ENCODE measurements around the gene PARD6B.

Gene PARD6B

DNA sequence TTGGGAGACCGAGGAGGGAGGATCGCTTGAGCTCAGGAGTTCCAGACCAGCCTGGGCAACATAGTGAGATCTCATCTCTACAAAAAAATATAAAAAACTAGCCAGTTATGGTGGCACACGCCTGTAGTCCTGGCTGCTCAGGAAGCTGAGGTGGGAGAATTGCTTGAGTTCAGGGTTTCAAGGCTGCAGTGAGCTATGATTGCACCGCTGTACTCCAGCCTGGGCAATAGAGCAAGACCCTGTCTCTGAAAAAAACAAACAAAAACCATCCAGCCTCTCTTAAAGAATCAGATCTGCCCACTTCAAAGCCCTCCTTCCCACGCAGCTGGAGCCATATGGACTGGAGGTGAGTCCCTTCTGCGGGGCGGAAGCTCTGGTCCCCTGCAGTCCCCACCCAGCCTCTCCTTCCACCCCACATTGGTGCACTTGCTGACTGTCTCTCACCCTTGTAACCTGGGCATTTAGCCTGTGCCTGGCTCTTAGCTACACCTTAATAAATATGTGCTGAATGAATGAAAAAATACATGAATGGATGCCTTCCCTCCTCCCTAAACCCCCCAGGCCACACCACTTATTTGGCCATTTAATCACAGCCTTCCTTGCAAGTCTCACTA, 7.2 kb upstream of the PARD6B start:
- no peak for DNase-seq

DNA sequence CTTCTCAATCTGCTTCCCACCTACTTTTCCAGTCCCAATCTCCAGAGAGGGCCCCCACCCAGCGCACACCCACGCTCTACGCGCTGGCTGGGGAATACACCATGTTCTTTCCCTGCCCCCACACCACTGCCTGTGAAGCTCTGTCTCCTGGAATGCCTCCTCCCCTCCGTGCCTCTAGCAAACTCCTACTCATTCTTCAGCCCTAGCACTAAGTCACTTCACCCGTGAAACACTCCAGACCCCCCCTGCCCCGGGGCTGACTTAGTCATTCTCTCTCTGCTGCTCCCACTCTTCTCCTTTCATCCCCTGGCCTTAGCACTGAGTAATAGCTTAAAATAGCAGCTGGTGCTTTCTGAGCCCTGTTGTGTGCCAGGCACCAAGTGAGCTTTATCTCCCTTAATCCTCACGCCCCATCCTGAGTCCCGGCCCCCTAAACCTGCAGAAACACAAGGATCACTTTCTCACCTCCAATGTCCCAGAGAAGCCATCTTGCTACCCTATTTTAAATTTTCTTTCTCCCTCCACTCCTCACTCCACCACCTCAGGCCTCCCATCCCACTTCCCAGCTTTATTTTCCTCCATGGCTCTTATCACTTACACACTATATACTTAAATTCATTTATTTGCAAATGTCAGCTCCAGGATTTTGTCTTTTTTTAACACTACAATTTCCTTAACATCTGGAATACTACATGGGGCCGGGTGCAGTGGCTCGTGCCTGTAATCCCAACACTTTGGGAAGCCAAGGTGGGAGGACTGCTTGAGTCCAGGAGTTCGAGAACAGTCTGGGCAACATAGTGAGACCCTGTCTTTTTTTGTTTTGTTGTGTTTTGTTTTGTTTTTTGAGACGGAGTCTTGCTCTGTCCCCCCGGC, 6.3 kb upstream of the PARD6B start:
- no peak for DNase-seq

DNA sequence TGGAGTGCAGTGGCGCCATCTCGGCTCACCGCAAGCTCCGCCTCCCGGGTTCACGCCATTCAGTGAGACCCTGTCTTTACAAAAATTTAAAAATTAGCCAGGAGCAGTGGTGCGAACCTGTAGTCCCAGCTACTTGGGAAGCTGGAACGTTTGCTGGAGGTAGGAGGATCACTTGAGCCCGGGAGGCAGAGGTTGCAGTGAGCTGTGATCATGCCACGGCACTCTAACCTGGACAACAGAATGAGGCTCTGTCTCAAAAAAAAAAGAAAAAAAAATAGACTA, 5.7 kb upstream of the PARD6B start:
- no peak for DNase-seq

DNA sequence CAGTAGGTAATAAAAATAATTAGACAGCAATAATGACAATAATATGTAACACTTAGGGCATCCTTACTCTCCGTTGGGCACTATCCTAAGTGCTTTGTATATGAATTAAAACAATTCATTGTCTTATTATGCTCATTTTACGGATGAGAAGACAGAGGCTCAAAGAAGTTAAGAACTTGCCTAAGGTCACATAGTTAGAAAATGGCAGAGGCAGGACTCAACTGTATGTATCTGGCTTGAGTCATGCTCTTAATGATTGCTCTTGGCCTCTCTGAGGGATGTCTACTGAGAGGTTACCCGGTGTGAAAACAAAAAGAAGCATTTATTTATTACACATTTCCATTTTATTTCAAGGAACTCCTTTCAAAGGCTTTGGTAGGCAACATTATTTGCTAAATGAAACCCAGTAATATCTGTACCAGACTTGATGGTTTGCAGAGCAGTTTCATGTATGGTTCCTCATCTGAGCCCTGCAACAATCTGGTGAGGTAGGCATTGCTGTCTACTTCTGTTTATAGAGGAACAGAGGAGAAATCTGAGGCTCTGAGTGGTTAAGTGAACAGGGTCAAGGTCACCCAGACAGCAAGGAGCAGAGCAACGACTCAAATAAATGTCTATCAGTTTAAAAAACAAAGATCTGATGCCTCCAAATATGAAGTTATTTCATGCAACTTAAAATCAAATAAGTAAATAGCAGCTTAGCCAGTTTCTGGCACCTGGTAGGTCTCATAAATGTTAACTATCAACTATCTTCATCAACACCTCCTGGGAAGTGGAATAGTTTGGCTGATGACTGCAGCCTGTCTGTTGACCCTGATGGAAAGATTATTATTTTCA, 4.2 kb upstream of the PARD6B start:
- no peak for DNase-seq

DNA sequence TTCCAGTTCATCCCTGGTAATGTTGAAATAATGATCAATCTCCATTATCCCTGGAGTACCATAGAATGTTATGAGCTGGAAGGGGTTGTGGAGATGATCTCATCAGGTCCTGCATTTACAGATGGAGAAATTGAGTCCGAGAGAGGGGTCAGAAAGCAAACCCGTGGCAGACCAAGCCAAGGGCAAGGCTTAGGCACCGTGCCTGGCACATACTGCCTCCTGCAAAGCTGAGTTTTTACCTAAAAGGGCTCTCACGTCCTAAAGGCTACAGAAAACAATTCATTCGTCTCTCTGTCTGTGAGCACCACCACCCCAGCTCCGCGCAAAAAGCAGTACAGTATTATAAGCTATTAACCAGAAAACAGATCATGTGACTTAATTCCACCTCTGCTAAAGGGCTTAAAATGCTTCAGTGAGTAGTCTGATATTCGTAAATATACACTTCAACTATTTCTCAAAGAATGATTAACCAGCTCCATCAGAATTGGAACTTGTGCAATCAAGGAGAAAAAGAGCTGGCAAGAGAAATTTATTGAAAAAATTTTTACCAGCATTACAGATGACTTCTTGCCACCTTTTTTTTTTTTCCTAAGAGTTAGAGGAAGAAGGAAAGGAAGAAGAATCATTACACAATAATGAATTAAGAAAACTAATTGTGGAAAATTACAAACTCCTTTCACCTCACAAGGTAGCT, 3.4 kb upstream of the PARD6B start:
- no peak for DNase-seq

DNA sequence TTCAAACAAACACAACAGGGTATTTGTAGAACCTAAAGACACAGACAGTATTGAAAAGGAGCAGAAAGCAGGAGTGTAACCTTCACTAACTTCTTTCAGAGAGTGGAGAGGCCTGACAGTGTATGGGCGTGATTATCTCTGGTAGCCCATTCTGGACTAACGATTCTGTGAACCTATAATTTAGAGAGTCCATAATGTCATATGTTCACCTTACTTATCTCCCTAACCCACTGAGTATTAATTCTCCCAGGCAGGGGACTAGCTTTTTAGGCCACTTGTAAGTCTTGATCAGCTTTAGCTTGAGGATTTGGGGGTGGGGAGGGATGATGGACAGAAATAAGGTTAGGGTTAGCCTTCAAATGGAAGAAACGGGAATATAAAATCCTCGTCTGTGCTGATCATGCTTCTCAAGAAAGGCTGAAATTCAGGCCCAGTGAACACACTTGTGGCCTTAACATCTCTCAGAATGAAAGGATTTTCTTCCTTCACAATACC, 2.8 kb upstream of the PARD6B start:
- DNase-seq: no peak

DNA sequence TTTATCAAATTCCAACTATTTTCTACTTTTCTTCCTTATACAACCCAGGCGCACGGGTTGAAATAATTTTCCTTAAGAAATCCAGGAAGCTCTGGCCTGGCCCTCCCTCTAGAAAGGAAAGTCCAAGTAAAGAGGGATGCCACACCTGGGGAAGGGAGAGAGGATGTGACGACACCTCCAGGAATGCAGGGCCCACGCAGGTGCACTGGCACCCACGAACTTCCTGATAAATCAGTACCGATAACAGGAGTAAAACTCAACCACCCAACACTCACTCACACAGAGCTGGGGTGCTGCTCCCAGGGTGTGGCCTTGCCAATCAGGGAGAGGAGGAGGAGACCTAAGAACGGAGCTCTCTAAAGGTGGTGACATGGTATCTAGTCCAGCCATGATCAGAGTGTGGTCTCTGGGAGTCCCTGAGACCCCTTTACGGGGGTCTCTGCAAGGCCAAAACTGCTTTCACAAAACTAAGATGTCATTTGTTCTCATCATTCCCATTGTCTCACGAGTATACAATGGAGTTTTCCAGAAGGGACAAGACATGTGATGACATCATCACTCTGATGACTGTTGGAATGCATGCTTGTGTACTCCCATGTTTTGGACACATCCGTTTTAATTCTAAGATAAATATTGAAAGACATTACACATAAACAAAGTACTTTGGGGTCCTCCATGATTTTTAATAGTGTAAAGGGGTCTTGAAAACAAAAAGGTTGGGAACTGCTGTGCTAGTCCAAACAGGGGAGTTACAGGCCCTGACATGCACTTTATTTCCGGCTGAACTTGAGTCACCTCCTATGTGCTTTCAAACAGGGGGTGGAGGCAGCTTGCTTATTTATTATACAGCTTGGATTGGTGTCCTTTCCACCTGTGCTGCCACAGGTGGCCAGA, 2.2 kb upstream of the PARD6B start:
- DNase-seq: no peak

DNA sequence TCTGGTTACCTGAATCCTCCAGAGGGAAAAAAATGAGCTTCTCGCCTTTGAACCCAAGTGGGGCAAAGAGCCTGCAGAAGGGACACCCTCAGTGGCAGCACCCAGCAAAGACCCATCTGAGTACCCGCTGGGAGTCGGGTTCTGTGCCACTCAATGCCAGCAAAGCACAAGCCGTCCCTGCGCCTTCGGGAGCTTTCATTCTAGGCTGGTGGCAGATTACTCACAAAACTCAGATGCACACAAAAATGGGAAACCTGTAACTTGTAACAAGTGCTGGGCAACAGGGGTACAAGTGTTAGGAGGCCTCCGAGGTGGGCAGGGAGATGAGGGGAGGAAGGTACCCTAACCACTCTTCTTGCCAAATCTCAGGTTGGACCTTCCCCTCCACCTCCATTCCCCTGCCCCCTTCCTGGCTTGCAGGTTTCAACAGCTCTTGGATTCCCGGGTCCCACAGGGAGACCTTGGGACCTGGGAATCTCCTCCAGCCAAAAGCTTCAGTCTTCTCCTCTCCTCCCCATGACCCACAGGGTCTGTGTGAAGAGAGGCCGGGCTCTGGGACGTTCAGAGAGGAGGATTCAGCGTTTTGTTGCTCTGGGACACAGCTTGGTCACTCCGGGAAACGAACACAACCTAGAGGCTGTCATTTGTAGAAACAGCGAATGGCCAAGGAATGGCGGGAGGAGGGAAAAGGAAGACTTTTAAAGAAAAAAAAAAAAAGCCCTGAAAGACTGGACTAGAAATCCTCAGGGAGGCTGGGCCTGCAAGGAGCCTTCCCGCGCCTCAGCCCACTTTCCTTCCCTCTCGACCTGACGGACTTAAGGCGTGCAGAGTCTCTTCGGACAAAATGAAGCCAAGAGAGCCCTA, 1.2 kb upstream of the PARD6B start:
- no peak for DNase-seq

DNA sequence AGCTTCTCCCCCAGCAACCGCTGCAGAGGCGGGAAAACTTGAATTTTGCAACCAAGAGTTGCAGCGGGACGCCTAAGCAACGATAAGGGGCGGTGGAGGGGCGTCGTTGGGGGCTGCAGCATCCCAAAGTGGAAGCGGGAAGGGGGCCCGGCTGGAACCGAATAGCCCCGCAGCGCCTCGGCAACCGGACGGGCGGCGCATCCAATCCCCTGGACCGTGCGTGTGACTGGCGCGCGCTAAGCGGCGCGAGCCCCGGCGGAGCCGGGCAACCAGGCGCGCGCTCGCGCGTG, 670 bp upstream of the PARD6B start:
- no peak for DNase-seq

DNA sequence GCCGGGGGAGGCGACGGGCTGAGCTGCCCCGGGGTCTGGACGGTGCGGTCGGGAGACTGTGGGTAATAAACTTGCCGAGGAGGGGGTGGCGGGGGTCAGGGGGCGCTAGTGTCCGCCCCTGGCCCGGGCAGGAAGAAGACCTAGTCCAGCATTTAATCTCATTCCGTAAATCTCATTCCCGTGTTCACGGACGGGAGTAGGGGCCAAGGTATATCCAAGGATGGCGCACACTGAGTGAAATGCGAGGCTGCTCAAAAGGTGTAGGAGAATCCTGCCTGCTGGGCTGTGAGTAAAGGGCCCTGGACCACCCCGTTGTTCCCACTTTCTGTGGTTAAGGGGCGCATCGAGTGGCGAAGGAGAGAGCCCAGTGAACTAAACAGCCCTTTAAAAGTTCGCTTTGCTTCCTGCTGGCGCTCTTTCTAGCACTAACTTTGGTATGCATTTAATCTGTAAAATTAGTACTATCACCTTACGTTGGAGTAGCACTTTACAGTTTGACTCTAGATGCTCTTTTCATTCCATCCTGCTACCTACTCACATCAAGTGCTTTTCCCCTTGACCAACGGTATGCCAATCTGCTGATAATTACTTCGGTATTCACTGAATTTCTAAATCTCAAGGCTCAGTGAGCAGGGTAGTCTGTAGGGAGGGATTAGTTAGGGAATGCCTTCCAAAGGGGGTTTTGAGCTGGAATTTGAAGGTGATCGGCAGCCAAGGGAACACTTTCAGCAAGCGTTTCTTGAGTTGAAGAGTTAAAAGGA, 730 bp downstream of the PARD6B start:
- DNase-seq: no peak

DNA sequence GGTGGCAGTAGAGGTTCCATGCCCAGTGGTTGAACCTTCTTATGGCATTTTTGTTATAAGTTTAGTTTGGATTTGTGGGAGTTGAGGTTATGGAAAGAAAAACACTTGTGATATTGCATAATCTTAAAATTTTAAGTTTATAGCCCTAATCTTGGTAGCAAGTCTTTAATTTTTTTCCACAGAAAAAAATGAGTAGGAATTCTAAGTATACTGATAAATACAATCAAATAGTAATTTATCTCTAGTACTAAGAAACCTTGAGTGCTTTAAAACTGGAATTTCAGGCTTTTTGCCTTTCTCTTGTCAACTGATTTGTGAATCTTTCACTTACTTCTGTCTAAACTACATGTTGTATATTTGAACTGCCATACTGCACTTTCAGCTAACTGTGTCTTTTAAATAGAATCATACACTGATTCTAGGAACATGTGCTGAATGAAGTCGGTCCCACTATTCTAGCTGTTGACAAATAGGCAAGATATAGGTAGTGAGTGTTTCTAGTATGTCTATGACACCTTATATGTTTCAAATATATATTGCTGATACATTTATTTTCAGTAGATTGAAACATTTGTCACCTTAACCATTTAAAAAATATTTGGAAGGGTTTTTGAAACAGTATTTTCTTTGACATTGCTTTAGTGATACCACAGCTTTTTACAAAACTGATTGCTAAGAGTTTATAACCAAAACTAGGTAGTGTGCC, 2.4 kb downstream of the PARD6B start:
- no peak for DNase-seq

DNA sequence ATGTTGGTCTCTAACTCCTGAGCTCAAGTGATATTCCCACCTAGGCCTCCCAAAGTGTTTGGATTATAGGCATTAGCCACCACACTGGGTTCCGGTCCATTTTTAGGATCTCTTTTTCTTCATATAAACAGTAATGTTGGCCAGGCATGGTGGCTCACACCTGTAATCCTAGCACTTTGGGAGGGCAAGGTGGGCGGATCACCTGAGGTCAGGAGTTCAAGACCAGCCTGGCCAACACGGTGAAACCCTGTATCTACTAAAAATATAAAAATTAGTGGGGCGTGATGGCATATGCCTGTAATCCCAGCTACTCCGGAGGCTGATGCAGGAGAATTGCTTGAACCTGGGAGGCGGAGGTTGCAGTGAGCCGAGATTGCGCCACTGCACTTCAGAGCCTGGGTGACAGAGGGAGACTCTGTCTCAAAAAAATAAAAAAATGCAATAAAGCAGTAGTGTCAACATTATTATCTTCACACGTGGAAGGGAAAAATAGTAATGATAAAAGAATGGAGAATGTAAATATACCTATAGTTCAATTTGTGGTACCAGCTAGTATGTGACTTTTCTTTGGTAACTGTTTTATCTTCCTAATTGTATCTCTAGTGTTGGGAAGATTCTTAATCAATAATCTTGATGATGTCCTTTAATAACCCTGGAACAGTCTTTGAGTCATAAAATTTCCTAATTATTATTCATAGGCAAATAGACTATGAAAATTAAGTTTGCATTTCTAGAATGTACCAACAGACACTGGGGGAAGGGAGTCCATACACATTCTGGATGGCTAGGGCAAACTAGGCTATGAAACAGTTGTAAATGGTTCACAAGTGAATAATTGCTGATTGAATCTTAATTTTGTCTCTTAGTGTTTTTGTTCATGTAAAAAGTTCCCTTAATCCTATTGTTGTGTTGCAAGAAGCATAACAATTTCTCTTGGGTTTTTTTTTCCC, 3.6 kb downstream of the PARD6B start:
- no peak for DNase-seq

DNA sequence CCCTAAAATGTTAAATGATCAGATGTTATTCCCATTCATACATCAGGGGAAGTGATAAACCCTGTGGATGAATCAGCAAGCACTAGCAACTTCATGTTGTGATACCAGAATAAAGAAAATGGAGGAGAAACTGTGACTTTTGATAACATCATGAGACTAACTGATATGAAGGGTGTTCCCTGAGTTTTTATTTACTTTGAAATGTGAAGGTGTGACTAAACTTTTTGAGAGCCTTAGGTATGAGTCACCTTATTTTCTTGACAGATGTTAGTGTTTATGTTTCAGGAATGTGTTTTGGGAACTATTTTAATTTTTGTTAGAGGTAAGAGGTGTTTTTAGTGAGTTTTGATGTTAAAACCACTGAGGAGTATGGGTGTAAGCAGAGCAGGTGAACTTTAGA, 4.4 kb downstream of the PARD6B start:
- no peak for DNase-seq

DNA sequence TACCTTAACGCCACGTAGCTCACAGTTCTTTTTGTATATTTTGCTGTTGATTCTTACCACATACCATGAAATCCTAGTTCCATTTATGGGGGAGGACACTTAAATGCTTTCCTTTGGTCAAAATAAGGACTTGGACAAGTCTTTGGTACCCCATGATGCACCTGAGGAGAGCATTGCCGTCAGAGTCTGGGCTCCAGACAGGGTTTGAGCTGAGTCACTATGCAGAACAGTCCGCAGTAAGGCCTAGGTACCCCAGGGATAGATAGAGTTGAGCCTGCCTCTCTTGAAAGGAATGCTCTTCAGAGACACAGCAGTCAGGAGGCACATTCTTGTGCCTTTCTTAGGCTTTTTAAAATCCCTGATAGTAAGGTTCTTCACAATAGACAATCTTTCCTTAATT, 6.0 kb downstream of the PARD6B start:
- DNase-seq: no peak

DNA sequence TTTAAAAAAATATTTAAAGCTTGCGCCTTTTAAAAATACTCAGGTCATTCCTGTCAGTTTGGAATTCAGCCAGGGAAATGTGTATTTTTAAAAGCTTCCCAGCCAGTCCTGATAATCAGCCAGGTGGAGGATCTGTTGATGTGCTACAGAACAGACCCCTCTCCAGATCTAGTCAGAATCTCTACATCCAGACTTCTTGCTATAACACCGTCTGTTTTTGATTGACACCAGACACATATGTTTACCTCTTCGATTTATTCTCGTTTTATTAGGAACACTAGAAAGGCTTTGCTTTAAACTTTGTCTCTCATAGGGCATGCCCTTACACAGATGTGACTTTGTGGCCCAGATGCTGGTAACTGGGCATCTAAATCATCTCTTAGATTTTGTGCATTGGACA, 11.7 kb downstream of the PARD6B start:
- no peak for DNase-seq

DNA sequence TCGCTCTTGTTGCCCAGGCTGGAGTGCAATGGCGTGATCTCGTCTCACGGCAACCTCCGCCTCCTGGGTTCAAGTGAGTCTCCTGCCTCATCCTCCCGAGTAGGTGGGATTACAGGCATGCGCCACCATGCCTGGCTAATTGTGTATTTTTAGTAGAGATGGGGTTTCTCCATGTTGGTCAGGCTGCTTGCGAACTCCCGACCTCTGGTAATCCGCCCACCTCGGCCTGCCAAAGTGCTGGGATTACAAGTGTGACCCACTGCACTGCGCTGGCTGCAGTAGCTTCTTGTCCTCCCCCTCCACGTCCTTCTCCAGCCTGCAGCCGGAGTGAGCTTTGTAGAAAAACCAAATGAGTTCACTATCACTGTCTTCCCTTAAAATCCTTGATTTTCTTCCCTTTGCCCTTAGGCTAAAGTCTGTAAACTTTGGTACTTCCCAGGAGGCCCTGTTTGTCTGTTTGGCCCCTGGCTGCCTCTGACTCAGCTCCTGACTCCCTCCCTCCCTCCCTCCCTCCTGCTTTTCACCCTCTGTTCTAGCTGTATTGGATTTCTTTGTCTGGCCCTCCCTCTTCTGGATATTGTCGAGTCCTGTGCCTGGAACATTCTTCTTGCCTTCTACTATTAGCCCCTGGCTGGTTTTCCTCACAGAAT, 12.9 kb downstream of the PARD6B start:
- DNase-seq: no peak

DNA sequence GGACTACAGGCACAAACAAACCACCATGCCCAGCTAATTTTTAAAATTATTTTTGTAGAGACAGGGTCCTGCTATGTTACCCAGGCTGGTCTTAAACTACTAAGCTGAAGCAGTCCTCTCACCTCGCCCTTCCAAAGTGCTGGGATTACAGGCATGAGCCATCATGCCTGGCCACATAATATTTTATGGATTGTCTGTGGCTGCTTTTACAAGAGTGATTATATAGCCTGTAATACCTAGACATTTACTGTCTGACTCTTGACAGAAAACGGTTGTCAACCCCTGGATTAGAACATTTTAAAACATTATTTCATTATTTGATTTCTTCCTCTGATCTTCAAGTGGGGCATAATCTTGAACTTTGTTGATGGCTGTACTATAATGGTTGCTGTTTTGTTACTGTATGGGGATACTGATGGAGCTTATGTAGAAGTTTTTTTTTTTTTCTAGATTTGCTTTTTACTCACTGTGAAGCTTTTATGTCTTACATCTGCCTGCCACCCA, 14.3 kb downstream of the PARD6B start:
- DNase-seq: no peak
